Central memory CD4-positive, alpha-beta T cell (primary cell): ENCODE data around the gene PID1.

Source experiments
- DNase-seq: peaks from one replicate; pipeline ENCODE4 v3.0.0; 2022

PID1 gene

GRCh38 chr2:228987441-228988155 lies 283.5 kb downstream of the PID1 start:
- DNase-seq = no peak

- no peak for DNase-seq
Measured at GRCh38 chr2:228986961-228987360, 284.1 kb downstream of the PID1 start.

DNA sequence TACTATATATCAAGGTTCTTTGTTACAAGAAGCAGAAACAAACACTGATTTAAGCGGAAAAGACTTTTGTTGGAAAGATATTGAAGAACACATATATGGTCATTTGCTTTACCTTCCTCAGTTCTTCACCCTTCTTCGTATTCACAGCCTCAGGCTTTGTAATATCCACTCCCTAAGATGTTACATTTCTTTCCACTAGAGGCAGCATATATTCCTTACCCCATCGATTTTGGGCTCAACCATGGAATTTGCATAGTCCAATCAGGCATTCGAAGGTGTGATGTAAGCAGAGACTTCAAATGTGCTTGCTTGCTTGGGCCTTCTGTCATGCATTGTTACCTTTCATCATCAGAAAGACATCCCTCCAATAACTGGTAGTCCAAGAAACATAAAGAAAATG lies 287.4 kb downstream of the PID1 start:
- DNase-seq = no peak

DNA sequence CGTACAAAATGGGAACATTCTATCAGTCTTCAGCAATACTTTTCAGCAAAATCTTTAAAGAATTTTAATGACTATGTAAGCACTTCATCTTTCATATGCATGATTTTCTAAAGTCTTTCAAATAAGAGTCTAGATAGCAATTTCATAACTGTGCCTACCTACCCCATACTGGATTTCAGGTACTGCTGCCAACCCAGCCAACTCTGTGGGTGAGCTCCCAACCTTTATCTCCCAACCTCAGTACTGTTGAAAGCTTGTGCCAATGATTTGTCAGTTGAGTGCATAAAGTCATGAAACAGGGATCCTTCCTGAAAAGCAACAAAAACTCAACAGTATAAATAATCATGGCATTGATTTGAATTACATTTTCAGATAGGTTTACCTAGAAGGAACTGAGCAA lies 296.9 kb downstream of the PID1 start:
- no peak for DNase-seq
